Body of pancreas (tissue), 4 donors: ENCODE results near the gene IFIT5. TPM values are rescaled to one million over a fixed set of nuclear protein-coding genes. Genes with fewer than 3 reads are reported as not detected.

Experiments
- ATAC-seq: fragments of 150-250 bp; one replicate; pipeline ENCODE4 v1.9.1; 2016
- DNase-seq, 4 donors: peaks; one replicate each; pipeline ENCODE4 v3.0.0-alpha.2; 2019
- H3K27ac ChIP-seq, 4 donors: fragments of 200-600 bp; sonication (generic); 1 replicate in 3 of 4; 2 replicates in 1 of 4; pipeline versions ENCODE4 v1.5.1 to v1.6.1; 2016 to 2019; ENCODE audit warnings: mild to moderate bottlenecking in 1 of 4, mixed read lengths in 1 of 4, moderate library complexity in 1 of 4
- H3K27me3 ChIP-seq, 2 donors: fragments of 200-600 bp; sonication (generic); one replicate each; pipeline ENCODE4 v1.6.0; 2016; ENCODE audit warnings: mild to moderate bottlenecking in 1 of 2
- H3K36me3 ChIP-seq, 2 donors: fragments of 200-600 bp; sonication (generic); replicated peaks in 1 of 2; 2 replicates each; pipeline ENCODE4 v1.5.1; 2016; ENCODE audit warnings: low read depth in 2 of 2; ENCODE audit not compliant: insufficient read depth in 1 of 2
- H3K4me1 ChIP-seq: fragments of 200-600 bp; sonication (generic); one replicate; pipeline ENCODE4 v1.6.0; 2016
- H3K4me3 ChIP-seq, 2 donors: fragments of 200-600 bp; sonication (generic); 1 replicate in 1 of 2; 2 replicates in 1 of 2; pipeline ENCODE4 v1.5.1; 2016 to 2019
- H3K9me3 ChIP-seq, 3 donors: fragments of 200-600 bp; sonication (generic); 1 replicate in 2 of 3; 2 replicates in 1 of 3; pipeline ENCODE4 v1.5.1; 2016
- POLR2A ChIP-seq, 3 donors: fragments of 450-650 bp; IDR thresholded peaks; one replicate each; pipeline ENCODE4 v1.6.1; 2016; ENCODE audit warnings: antibody characterized with exemption in 3 of 3, mild to moderate bottlenecking in 2 of 3
- whole genome bisulfite sequencing, 2 donors: methylation state at CpG; one replicate each; pipeline ENCODE4 v1.1.5; 2017; 5-methylcytosine and 5-hydroxymethylcytosine counted together
- intact Hi-C: fragments of 100-400 bp; cut with DNase I; formaldehyde crosslinking; loops from one replicate; pipeline ENCODE4 v1.15.1; 2023
- total RNA-seq, 2 donors: library from RNA; depleted of rRNA; stranded (reverse); fragments of >200 nt; gene quantifications; one replicate each; pipeline ENCODE4 v1.1.0, GENCODE V29; 2016
- TF ChIP-seq, protein P1 (sequence below), 7 experiments: fragments of 450-650 bp in 4 of 7; fragments of 200-600 bp in 3 of 7; sonication (generic) in 3 of 7; IDR thresholded peaks; one replicate each; pipeline ENCODE4 v1.5.1; 2016 to 2019; ENCODE audit warnings: antibody characterized with exemption in 7 of 7

IFIT5 gene
- total RNA-seq, 2 donors from 2014 or later = 1.6 to 11.7 TPM

DNA sequence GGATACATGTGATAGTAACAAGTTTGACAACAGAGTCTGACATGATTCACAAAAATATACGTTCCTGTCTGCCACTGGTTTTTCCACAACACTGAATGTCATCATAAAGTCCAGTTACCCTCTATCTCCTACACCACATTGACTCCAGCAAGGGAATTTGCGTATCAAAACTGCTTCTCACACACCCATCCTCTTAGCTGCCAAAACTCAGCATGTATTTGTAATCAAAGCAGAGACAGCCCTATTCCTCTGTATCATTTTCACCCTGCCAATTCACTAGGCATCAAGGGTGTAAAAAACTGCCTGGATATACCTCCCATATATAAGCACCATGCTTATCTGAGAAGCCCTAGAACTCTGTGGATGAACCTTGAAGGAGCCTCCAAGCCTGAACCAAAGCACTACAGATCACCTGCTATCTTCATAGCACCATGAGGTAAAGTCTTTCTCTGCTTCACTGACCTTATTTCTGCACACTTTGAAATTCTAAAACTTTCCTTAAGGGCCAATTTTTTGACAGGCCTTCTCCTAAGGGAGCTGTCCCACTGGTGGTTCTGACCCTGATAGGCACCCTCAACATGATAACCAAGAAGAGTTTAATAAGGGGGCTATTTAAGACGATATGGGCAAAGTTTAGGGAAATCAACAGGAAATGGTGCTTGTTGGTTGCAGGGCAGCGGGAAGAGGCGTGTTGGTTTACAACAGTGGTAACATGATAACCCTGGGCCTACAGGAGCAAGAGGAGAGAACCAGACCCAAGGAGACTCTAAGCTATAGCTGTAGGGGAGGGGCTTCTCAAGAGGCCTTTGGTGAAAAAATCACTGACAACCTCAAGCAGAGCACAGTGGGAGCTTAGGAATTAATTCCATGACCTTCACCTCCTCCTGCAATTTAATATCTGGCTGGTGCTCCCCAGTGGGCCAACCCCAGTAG is 36.4 kb upstream of the IFIT5 start, which contains the start of gene IFIT1B:
Gene IFIT1B, plus strand, starts transcription at position 352 of the 933 bp plus-strand sequence. Its CDS starts 80 bp downstream, at position 432.
- intact Hi-C loops = no loop called here

DNA sequence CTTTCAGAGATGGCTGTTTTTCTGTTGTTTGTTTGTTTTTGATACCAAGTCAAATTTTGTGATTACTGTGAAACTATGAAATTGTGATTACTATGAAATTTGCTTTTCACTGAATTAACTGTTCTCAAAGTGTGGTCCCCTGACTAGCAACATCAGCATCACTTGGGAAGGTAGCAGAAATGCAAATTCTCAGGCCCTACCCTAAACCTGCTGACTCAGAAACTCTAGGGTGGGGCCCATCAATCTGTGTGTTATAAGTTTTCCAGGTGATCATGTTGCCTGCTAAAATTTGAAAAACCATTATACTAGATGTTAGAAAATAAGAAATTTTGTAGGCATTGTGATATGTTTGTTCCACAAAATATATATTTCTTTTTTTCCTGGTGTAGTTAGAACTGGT is 35.3 kb upstream of the IFIT5 start:
- no peak for ATAC-seq
- Histone ChIP-seq H3K4me3 (no peak overlapping the region), H3K27ac (no peak overlapping the region), H3K36me3 (no peaks in the 10 kb centered on the region), H3K27me3 (no peaks in the 10 kb centered on the region), H3K9me3 (no peaks in the 10 kb centered on the region), H3K4me1 (peaks cover 17% of the 10 kb centered on the region)
- TF ChIP-seq, protein P1, sequence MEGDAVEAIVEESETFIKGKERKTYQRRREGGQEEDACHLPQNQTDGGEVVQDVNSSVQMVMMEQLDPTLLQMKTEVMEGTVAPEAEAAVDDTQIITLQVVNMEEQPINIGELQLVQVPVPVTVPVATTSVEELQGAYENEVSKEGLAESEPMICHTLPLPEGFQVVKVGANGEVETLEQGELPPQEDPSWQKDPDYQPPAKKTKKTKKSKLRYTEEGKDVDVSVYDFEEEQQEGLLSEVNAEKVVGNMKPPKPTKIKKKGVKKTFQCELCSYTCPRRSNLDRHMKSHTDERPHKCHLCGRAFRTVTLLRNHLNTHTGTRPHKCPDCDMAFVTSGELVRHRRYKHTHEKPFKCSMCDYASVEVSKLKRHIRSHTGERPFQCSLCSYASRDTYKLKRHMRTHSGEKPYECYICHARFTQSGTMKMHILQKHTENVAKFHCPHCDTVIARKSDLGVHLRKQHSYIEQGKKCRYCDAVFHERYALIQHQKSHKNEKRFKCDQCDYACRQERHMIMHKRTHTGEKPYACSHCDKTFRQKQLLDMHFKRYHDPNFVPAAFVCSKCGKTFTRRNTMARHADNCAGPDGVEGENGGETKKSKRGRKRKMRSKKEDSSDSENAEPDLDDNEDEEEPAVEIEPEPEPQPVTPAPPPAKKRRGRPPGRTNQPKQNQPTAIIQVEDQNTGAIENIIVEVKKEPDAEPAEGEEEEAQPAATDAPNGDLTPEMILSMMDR (IDR thresholded peaks at IDR 0.05) = no peak
- no peak for TF ChIP-seq POLR2A (IDR thresholded peaks at IDR 0.05)
- intact Hi-C loops = no loop called here
- no peak for DNase-seq

More for the DNA sequence above, 36.4 kb upstream of the IFIT5 start, which contains the start of gene IFIT1B:
- Histone ChIP-seq H3K36me3 (no peaks in the 10 kb centered on the region), H3K27ac (no peak within 1 kb of the TSS), H3K27me3 (no peaks in the 10 kb centered on the region), H3K9me3 (no peaks in the 10 kb centered on the region), H3K4me1 (peaks cover 27% of the 10 kb centered on the region), H3K4me3 (no peak within 1 kb of the TSS)
- WGBS, 2 donors = 86 to 88% methylated on average over 5 of the region's 5 CpGs
- no peak for TF ChIP-seq POLR2A (IDR thresholded peaks at IDR 0.05)
- TF ChIP-seq, protein P1 (IDR thresholded peaks at IDR 0.05) = no peak
- DNase-seq = no peak
- no peak for ATAC-seq

DNA sequence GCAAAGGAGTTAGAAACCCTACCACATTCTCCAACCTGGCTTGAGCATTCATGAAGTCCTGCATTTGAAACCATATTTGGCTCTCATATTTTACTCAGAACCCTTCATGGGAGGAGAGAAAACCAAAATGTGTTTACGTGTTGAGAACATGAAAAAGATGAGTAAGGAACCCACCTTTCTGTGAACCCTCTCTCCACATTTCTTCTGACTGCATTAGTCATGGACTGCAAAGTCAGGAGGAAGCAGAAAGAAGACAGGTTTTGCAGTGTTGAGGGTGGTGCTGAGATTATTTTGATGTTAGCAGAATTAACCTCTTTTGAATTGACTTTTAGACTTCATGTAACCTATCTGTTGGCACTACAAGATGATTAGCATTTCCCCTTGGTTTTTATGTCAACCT is 31.6 kb upstream of the IFIT5 start:
- Histone ChIP-seq H3K27ac (no peak overlapping the region), H3K36me3 (no peaks in the 10 kb centered on the region), H3K9me3 (no peaks in the 10 kb centered on the region), H3K27me3 (no peaks in the 10 kb centered on the region), H3K4me3 (no peak overlapping the region), H3K4me1 (no peaks in the 10 kb centered on the region)
- no peak for ATAC-seq
- DNase-seq = no peak
- intact Hi-C loops = no loop called here
- no peak for TF ChIP-seq POLR2A (IDR thresholded peaks at IDR 0.05)
- TF ChIP-seq, protein P1 (IDR thresholded peaks at IDR 0.05) = no peak
- 83 to 95% methylated on average over 1 of the region's 1 CpG for WGBS, 2 donors

DNA sequence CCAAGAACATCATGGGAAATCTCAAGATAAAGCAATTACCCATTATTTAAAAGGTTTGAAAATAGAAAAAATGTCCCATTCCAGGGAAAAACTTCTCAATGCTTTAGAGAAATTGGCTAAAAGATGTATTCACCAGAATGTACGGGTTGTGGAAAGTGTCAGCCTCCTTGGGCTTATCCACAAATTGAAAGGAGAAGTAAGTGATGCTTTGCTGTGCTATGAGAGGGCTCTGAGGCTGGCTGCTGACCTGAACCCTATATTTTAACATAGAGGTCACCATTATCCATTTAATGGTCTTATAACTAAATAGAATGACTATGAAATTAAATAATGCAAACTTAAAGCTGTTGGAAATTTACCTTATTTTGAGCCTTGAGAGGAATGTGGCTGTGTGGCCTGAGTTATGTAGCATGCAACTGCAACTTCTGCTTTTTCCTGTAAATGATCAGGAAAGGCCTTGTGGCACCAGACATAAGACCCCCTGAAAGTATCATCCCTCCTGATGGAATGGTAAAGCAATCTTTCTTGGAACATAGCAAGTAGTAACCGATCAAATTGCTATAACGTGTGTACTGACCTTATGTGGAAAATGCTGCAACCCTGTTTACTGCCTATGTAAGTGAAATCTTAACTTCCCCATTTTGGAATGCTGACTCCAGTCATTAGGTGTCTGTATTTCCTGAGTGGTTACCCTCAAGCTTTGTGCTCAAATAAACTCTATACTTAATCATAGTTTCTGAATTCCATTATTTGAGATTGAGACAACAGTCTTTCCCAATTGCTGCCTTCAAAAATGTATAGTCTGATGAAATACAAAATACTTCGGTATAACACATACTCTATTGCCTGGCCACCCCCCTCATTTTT is 29.7 kb upstream of the IFIT5 start:
- 60 to 95% methylated on average over 4 of the region's 4 CpGs for WGBS, 2 donors
- intact Hi-C loops = no loop called here
- TF ChIP-seq, protein P1 (IDR thresholded peaks at IDR 0.05) = no peak
- no peak for TF ChIP-seq POLR2A (IDR thresholded peaks at IDR 0.05)
- H3K9me3 ChIP-seq = no peaks in the 10 kb centered on the region
- no peaks in the 10 kb centered on the region for H3K4me1 ChIP-seq
- peak overlapping the region in 1 of 4 donors; percentile 14 for H3K27ac ChIP-seq
- DNase-seq (no peak), ATAC-seq (no peak)
- H3K36me3 ChIP-seq = no peaks in the 10 kb centered on the region
- no peaks in the 10 kb centered on the region for H3K27me3 ChIP-seq
- H3K4me3 ChIP-seq = no peak overlapping the region
